B cell (primary cell): ENCODE measurements around the gene MSTO1. TPM values are rescaled to one million over a fixed set of nuclear protein-coding genes. Genes with fewer than 3 reads are reported as not detected.
"Not testable (repeated sequence)": the region's sequence is repeated elsewhere in the genome, so short reads cannot be mapped to it uniquely, and the experiment has no call there.

Source experiments
- ATAC-seq: fragments of 200-7000 bp; cut with Tn5 transposase; one replicate; pipeline ENCODE4 v1.10.0; 2021; ENCODE audit warnings: low read depth, mild to moderate bottlenecking, moderate number of reproducible peaks, moderate library complexity
- CTCF ChIA-PET: fragments of 350-600 bp; sonication (Branson Sonifier 250); formaldehyde crosslinking; loops from one replicate; lab custom pipeline; 2021; ENCODE audit warnings: antibody characterized with exemption, inconsistent platforms; lab: Charles Lee
- POLR2A ChIA-PET: fragments of 350-600 bp; sonication (Branson Sonifier 250); formaldehyde crosslinking; loops from one replicate; lab custom pipeline; 2021; ENCODE audit warnings: antibody characterized with exemption; lab: Charles Lee
- DNase-seq: peaks from one replicate; pipeline ENCODE4 v3.0.0; 2013
- H2AFZ ChIP-seq: 2 replicates; pipeline ENCODE4 v1.6.1; 2012; ENCODE audit warnings: mild to moderate bottlenecking, low read depth, low read length; ENCODE audit not compliant: insufficient read depth, poor library complexity, severe bottlenecking
- H3K27ac ChIP-seq, 2 donors: 1 replicate in 1 of 2; 2 replicates in 1 of 2; pipeline ENCODE4 v1.5.1; 2012 to 2013; ENCODE audit warnings: low read length in 2 of 2, mild to moderate bottlenecking in 2 of 2, moderate library complexity in 1 of 2
- H3K27me3 ChIP-seq, 4 experiments: fragments of 200-600 bp in 1 of 4; sonication (generic) in 1 of 4; replicated peaks in 1 of 4; 1 replicate in 2 of 4; 2 replicates in 2 of 4; pipeline versions ENCODE4 v1.6.1 to v1.7.0; 2013 to 2016; ENCODE audit warnings: low read length in 3 of 4, mild to moderate bottlenecking in 2 of 4, mixed read lengths in 1 of 4, moderate library complexity in 1 of 4; ENCODE audit not compliant: insufficient read depth in 4 of 4, control insufficient read depth in 3 of 4; ENCODE audit errors: control extremely low read depth in 1 of 4
- H3K36me3 ChIP-seq, 2 experiments: replicated peaks in 1 of 2; 1 replicate in 1 of 2; 2 replicates in 1 of 2; pipeline versions ENCODE4 v1.6.1 to v1.7.1; 2013; ENCODE audit warnings: low read length in 1 of 2; ENCODE audit not compliant: insufficient read depth in 2 of 2, control insufficient read depth in 1 of 2; ENCODE audit errors: control extremely low read depth in 1 of 2, extremely low read depth in 1 of 2
- H3K4me1 ChIP-seq, 2 donors: fragments of 200-600 bp in 1 of 2; sonication (generic) in 1 of 2; 1 replicate in 1 of 2; 2 replicates in 1 of 2; pipeline versions ENCODE4 v1.5.1 to v1.6.1; 2013 to 2017; ENCODE audit warnings: low read length in 2 of 2; ENCODE audit not compliant: control insufficient read depth in 2 of 2, insufficient read depth in 2 of 2
- H3K4me2 ChIP-seq: replicated peaks from 2 replicates; pipeline ENCODE3; 2012; ENCODE audit warnings: mild to moderate bottlenecking, low read depth, low read length; ENCODE audit not compliant: poor library complexity, severe bottlenecking
- H3K4me3 ChIP-seq, 5 experiments: fragments of 200-600 bp in 1 of 5; sonication (generic) in 1 of 5; 1 replicate in 3 of 5; 2 replicates in 2 of 5; pipeline versions ENCODE4 v1.5.1 to v1.7.0; 2011 to 2016; ENCODE audit warnings: low read length in 4 of 5, mild to moderate bottlenecking in 4 of 5, low read depth in 2 of 5, control low read depth in 1 of 5, moderate library complexity in 1 of 5; ENCODE audit not compliant: insufficient read depth in 1 of 5; ENCODE audit errors: control extremely low read depth in 1 of 5, extremely low read depth in 1 of 5
- H3K79me2 ChIP-seq: fragments of 200-600 bp; sonication (generic); one replicate; pipeline ENCODE4 v1.6.0; 2016; ENCODE audit warnings: low read length; ENCODE audit not compliant: control insufficient read depth, insufficient read depth
- H3K9ac ChIP-seq: fragments of 200-600 bp; sonication (generic); 2 replicates; pipeline ENCODE4 v1.6.1; 2017; ENCODE audit warnings: mild to moderate bottlenecking, low read length, moderate library complexity
- H3K9me3 ChIP-seq, 3 donors: one replicate each; pipeline versions ENCODE4 v1.6.1 to v1.7.1; 2013; ENCODE audit warnings: low read length in 2 of 3; ENCODE audit not compliant: control insufficient read depth in 2 of 3, insufficient read depth in 1 of 3; ENCODE audit errors: control extremely low read depth in 1 of 3
- H4K20me1 ChIP-seq: 2 replicates; pipeline ENCODE4 v1.6.0; 2012; ENCODE audit warnings: mild to moderate bottlenecking, low read length; ENCODE audit not compliant: insufficient read depth, control insufficient read depth, poor library complexity, severe bottlenecking
- H3K27ac Mint-ChIP-seq: one replicate; pipeline ENCODE4 v1.8.0; 2021; ENCODE audit warnings: mixed read lengths
- H3K27me3 Mint-ChIP-seq: one replicate; pipeline ENCODE4 v1.8.0; 2021; ENCODE audit warnings: mixed read lengths
- H3K4me1 Mint-ChIP-seq: one replicate; pipeline ENCODE4 v1.8.0; 2021; ENCODE audit warnings: mixed read lengths
- H3K4me3 Mint-ChIP-seq: one replicate; pipeline ENCODE4 v1.8.0; 2021; ENCODE audit warnings: mixed read lengths
- H3K9me3 Mint-ChIP-seq: one replicate; pipeline ENCODE4 v1.8.0; 2022; ENCODE audit warnings: mixed read lengths; ENCODE audit not compliant: insufficient read depth
- EZH2 ChIP-seq: IDR thresholded peaks from 2 replicates; pipeline ENCODE4 v1.6.1; 2012; ENCODE audit warnings: borderline replicate concordance, low read depth, mild to moderate bottlenecking, moderate library complexity, low read length; ENCODE audit not compliant: insufficient read depth, poor library complexity, severe bottlenecking
- WGBS: methylation state at CpG from one replicate; pipeline ENCODE4 v1.1.5; 2013; ENCODE audit warnings: missing lambda C conversion rate; ENCODE audit not compliant: insufficient coverage; 5-methylcytosine and 5-hydroxymethylcytosine counted together
- intact Hi-C: fragments of 100-400 bp; cut with micrococcal nuclease; formaldehyde crosslinking; loops from one replicate; pipeline ENCODE4 v1.10.0; 2022
- polyA plus RNA-seq: library from polyadenylated mRNA; depleted of rRNA; stranded (reverse); fragments of >200 nt; gene quantifications from 2 replicates; pipeline ENCODE4 v1.2.3, GENCODE V29; 2012
- small RNA-seq: library from RNA; depleted of rRNA; stranded (forward); fragments of <200 nt; gene quantifications from one replicate; pipeline ENCODE3, GENCODE V24; 2012; ENCODE audit warnings: low replicate concordance, low read depth; ENCODE audit not compliant: insufficient read length
- total RNA-seq, 2 donors: library from RNA; stranded (reverse); fragments of 120-200 nt in 1 of 2; gene quantifications; 1 replicate in 1 of 2; 2 replicates in 1 of 2; pipeline versions ENCODE4 v1.2.3 to v1.2.4, GENCODE V29; 2013 to 2022
- TF ChIP-seq, protein P1 (sequence below): fragments of 200-600 bp; IDR thresholded peaks from one replicate; pipeline ENCODE4 v1.8.0; 2022; ENCODE audit warnings: antibody characterized with exemption, mild to moderate bottlenecking

MSTO1 gene
- total and polyA plus RNA-seq, 2 donors (not counting 1 experiment from before 2014, with no cell fraction given), result 79.3 to 113 TPM

DNA sequence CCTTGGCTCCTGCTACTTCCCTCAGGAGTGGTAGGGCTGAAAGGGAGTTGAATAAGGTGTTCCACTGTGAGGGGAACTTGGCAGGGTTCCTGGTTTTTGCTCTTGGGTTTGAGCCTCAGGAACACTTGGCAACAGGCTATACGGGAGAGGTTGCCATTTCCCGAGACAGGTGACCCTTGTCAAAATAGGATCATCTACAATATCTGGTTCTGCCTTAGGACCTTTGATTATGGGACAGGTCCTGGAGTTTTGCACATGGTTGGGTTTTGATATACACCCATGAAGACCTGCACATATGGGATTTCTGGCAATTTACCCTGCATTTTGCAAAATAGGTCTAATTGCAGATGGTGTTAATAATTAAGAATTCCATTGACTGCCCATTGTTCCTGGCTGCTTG lies 47.4 kb downstream of the MSTO1 start:
- intact Hi-C loops, result no loop called here
- H3K4me1 Mint-ChIP-seq, result no peaks in the 10 kb centered on the region

DNA sequence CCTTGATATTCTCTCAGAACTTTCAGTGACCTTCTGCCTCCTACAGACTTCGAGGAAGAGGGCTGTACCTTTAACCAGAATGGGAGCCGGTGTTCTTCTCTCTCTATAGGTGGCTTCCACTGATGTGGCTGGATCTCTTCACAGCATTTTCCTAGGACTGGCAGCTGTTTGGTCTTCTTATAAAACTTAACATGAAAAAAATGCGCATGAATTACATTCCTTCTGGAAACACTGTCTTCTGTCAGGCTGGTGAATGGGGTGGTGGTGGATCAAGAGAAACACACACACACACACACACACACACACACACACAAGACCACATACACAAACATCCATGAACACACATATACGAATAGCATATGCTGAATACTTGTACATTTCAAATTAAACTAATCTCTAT lies 51.2 kb downstream of the MSTO1 start:
- H3K79me2 ChIP-seq, intact Hi-C loops, CTCF ChIA-PET, H3K4me3 ChIP-seq, H3K4me1 Mint-ChIP-seq, H3K27me3 Mint-ChIP-seq, H3K9me3 ChIP-seq, H3K27me3 ChIP-seq, DNase-seq, H2AFZ ChIP-seq, POLR2A ChIA-PET, H3K9me3 Mint-ChIP-seq, H3K4me3 Mint-ChIP-seq, H3K4me1 ChIP-seq, H3K27ac Mint-ChIP-seq, H4K20me1 ChIP-seq, ATAC-seq, H3K9ac ChIP-seq, H3K27ac ChIP-seq, H3K4me2 ChIP-seq: not testable (repeated sequence)
- WGBS, result no CpG with 5 or more reads among the region's 4 CpGs
- H3K36me3 ChIP-seq, result peaks cover 2 to 60% of the 10 kb centered on the region in 2 experiments

More for the DNA sequence above, 47.4 kb downstream of the MSTO1 start:
- CTCF ChIA-PET, result no interaction called here
- H3K4me3 ChIP-seq, result no peak overlapping the region
- H3K27me3 ChIP-seq, result no peaks in the 10 kb centered on the region
- H2AFZ ChIP-seq, result no peak overlapping the region
- peaks cover 2 to 39% of the 10 kb centered on the region in 2 experiments for H3K36me3 ChIP-seq
- no peak overlapping the region for H3K4me2 ChIP-seq
- H3K9me3 ChIP-seq, result no peaks in the 10 kb centered on the region
- no peak overlapping the region for H3K9ac ChIP-seq
- Mint-ChIP-seq H3K4me3 (no peak overlapping the region), H3K27ac (no peak overlapping the region), H3K27me3 (no peaks in the 10 kb centered on the region), H3K9me3 (no peaks in the 10 kb centered on the region)
- no peak for ATAC-seq
- H3K27ac ChIP-seq, result no peak overlapping the region
- H4K20me1 ChIP-seq, result no peaks in the 10 kb centered on the region
- 100% methylated on average over 2 of the region's 2 CpGs for WGBS
- no peaks in the 10 kb centered on the region for H3K79me2 ChIP-seq
- no peak for DNase-seq
- no peaks in the 10 kb centered on the region for H3K4me1 ChIP-seq
- POLR2A ChIA-PET, result no interaction called here
- TF ChIP-seq, protein P1, sequence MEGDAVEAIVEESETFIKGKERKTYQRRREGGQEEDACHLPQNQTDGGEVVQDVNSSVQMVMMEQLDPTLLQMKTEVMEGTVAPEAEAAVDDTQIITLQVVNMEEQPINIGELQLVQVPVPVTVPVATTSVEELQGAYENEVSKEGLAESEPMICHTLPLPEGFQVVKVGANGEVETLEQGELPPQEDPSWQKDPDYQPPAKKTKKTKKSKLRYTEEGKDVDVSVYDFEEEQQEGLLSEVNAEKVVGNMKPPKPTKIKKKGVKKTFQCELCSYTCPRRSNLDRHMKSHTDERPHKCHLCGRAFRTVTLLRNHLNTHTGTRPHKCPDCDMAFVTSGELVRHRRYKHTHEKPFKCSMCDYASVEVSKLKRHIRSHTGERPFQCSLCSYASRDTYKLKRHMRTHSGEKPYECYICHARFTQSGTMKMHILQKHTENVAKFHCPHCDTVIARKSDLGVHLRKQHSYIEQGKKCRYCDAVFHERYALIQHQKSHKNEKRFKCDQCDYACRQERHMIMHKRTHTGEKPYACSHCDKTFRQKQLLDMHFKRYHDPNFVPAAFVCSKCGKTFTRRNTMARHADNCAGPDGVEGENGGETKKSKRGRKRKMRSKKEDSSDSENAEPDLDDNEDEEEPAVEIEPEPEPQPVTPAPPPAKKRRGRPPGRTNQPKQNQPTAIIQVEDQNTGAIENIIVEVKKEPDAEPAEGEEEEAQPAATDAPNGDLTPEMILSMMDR, result no peak
- TF ChIP-seq EZH2, result no peak

Small RNA genes lying within 50 kb of the gene (small RNA-seq; reads per million reads assigned to genes)
- not detected for gene AL353807.4

Other genes with a start within 250 kb of the MSTO1 start
- gene ASH1L, start 47.4 kb upstream of the MSTO1 start, total RNA-seq, result 124 and 128 TPM in 2 replicates
- 17.7 and 26.9 TPM in 2 replicates for gene ASH1L, start 47.4 kb upstream of the MSTO1 start, polyA plus RNA-seq
- gene YY1AP1, start 78.6 kb downstream of the MSTO1 start, total RNA-seq, result 132 and 156 TPM in 2 replicates
- gene YY1AP1, start 78.6 kb downstream of the MSTO1 start, polyA plus RNA-seq, result 74.1 and 95.4 TPM in 2 replicates
- gene DAP3, start 78.9 kb downstream of the MSTO1 start, total RNA-seq, result 92.3 and 107 TPM in 2 replicates
- 84.7 and 89.5 TPM in 2 replicates for gene DAP3, start 78.9 kb downstream of the MSTO1 start, polyA plus RNA-seq
- gene GON4L, start 247.0 kb downstream of the MSTO1 start, total RNA-seq, result 127 TPM in 2 replicates
- gene GON4L, start 247.0 kb downstream of the MSTO1 start, polyA plus RNA-seq, result 54.4 and 57.7 TPM in 2 replicates
- gene SYT11, start 249.3 kb downstream of the MSTO1 start, total RNA-seq, result 6.2 and 6.6 TPM in 2 replicates
- 1.8 and 3.0 TPM in 2 replicates for gene SYT11, start 249.3 kb downstream of the MSTO1 start, polyA plus RNA-seq